ENCODE results near the gene ZNF831.

GRCh38 chr20:59150821-59151251 is 12.8 kb upstream of the ZNF831 start:
- TF ChIP-seq POLR2AphosphoS5 (IDR thresholded peaks at IDR 0.05; ENCODE audit: low read depth, low read length) (no peak), POLR2A (IDR thresholded peaks at IDR 0.05; ENCODE audit: low read depth, low read length) (no peak), TAF1 (IDR thresholded peaks at IDR 0.05; ENCODE audit: borderline replicate concordance, low read depth, low read length) (no peak)
